AG08395 (cell line): ENCODE results near the gene APELA.
"Not testable (repeated sequence)": the region's sequence is repeated elsewhere in the genome, so short reads cannot be mapped to it uniquely, and the experiment has no call there.

Experiments used
- DNase-seq: peaks from one replicate; pipeline ENCODE4 v3.0.0; 2012; ENCODE audit warnings: mixed read lengths, low spot score

The APELA gene

DNA sequence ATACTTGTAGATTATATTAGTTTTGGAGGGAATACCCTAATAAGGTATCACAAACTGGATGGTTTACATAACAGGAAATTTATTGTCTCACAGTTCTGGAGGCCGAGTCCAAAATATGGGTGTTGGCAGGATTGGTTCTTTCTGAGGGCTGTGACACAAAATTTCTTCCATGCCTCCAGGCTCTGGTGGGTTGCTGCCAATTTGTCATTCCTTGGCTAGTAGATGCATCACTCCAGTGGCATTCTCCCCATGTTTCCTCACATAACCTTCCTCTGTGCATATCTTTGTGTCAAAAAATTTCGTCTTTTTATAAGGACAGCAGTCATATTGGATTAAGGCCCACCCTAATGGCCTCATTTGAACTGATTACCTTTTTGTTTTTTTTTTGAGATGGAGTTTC, 49.3 kb downstream of the APELA start:
- DNase-seq, result peak; percentile 86

DNA sequence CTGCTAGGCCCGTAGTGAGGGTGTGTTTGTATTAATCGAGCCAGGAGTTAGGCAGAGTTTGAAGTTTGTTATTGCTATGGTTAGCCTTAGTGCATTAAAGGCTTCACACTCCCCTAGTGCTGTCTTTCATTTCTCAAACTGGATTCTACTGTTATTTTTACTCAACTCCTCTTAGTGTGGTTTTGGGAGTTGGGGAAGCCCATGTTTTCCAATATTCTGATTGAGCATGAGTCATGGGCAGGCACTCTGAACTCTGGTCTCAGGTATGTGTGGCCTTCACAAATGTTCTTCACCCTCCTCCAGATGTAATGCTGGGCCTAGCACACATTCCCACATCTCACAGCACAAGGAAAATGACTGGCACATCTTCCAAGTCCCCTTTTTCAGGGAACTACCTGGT, 50.1 kb downstream of the APELA start:
- not testable (repeated sequence) for DNase-seq

DNA sequence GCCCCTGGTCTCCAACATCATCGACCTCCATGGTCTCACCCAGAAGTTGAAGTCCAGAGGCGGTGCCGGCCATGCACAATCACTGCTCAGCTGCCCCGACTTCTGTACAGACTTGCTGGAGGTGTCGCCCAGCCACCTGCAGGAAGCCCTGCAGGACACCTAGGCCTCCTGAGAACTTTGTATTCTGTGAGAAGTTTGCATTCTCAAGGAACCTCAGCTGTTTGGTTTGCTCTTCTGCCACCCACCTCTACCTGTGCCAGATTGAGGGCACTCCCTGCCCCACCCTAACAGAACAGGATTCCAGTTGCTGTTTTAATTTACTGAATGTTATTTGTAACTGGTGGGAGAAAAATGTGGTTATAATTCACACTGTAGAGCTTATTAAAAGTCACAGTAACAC, 53.7 kb downstream of the APELA start:
- no peak for DNase-seq

DNA sequence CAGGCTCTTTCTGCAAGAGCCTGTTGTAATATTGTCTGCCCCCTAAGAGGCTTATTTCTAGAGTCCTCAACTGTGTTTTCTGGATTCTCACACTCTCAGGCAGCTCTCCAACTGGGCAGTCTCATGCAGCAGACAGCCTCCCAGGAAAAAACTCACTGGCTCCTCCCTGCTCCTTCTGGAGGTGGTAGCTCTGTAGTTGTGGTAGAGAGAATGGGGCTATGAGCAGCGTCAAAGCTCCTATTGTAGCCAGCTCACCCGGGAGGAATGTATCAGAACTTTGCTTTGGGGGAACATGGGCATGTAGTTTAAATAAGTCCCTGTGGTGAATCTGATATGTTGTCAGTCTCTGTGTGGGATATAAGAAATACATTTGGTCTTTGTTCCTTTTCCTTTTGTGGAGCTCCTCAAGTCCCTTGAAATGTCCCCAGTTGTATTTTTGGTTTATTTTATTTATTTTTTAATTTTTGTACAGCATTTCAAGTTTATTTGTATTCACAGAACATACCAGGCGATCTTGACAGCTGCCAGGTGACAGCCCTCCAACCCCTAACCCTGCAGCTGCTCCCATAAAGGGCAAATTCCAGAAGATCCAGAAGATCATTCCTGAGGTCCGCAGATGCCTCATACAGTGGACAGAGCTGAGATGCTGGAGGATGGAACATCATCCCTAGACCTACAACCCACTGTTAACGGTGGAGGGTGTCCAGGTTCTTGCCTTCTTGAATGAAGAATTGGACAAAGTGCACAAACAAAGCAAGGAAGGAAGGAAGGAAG, 54.8 kb downstream of the APELA start:
- peak; percentile 76 for DNase-seq

DNA sequence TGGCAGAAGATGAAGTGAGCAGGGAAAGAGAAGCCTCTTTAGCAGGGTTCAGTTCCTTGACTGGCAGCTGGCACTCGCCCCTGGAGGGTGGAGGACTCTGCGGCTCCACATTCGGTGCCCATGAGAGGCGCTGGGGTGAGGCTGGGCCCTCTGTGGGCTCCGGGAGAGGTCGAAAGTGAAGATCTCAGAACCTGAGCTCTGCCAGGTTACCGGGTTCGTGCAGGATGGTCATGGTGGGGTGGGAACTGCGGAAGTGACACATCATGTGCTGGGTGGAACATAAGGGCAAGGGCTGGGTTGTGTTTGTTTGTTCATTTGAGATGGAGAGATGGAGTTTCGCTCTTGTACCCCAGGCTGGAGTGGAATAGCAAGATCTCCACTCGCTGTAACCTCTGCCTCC, 56.3 kb downstream of the APELA start:
- DNase-seq, result no peak

DNA sequence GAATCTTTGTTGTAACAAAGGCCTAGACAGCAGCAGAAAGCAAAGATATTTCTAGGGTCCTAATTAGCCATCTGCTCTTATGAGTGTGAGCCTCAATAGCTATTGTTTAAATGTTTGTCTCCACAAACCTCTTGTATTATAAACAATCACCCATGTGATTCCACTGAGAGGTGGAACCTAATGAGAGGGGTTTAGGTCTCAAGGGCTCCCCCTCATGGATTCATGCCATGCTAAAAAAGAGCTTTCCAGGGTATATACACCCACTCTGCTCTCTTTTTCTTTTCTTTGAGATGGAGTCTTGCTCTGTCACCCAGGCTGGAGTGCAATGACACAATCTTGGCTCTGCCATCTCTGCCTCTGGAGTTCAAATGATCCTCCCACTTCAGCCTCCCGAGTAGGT, 58.4 kb downstream of the APELA start:
- no peak for DNase-seq

DNA sequence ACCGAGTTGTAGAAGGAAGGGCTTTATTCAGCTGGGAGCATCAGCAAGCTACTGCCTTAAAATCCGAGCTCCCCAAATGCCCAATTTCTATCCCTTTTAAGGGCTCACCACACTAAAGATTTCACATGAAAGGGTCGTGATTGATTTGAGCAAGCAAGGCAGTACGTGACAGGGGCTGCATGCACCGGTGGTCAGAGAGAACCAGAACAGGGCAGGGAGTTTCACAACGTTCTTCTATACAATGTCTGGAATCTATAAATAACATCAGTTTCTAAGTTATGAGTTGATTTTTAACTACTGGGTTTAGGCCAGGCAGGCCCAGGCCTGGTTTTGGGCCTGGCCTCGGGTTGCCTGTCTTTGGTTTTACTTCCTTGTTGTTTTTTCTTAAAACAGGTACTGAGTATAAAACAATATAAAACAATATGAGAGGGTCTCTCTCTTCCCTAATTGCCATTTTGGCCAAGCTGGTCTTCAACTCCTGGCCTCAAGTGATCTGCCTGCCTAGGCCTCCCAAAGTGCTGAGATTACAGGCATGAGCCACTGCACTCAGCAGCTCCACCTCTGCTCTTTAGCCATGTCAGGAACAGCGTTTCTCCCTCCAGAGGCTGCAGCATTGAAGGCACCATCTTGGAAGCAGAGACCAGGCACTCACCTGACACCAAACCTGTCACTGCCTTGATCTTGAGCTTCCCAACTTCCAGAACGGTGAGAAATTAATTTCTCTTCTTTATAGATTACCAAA, 59.1 kb downstream of the APELA start:
- not testable (repeated sequence) for DNase-seq

DNA sequence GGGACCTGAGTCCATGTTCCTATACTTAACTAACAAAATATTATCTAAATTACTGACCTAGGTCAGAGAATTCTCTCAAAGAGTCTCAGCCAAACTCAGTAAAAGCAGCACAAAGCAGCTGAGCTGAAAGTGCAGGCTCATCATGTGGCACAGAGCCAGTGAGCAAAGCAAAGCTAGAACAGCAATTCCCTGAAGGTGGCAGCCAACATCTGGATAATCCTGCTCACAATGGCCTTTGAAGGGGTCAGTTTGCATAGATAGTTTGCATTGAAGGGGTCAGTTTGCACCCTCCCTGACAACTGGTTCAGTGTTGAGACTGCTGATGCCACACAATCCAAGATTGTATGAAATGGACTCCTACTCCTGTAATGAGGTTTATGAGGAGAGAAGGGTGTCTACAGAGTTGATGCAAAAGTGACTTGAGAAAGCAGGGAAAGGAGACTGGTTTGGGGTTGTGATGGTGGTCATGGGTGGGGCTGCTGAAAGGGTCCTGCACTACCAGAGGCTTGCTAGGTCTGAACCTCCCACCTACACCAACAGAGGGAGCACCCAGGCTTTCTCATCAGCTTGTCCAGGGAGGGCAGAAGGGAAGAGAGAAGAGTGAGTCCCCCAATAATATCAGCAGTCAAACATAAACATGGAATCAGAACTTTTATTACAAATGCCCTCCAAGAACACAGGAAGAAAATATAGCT, 60.7 kb downstream of the APELA start:
- DNase-seq, result peak; percentile 22

DNA sequence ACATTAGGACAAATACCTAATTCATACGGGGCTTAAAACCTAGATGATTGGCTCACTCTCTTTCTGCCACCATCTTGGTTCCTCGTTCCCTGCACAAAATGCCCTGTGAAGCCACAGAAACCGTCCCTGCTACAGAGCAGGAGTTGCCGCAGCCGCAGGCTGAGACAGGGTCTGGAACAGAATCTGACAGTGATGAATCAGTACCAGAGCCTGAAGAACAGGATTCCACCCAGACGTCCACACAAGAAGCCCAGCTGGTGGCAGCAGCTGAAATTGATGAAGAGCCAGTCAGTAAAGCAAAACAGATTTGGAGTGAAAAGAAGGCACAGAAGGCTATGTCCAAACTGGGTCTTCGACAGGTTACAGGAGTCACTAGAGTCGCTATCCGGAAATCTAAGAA, 66.2 kb downstream of the APELA start:
- no peak for DNase-seq

DNA sequence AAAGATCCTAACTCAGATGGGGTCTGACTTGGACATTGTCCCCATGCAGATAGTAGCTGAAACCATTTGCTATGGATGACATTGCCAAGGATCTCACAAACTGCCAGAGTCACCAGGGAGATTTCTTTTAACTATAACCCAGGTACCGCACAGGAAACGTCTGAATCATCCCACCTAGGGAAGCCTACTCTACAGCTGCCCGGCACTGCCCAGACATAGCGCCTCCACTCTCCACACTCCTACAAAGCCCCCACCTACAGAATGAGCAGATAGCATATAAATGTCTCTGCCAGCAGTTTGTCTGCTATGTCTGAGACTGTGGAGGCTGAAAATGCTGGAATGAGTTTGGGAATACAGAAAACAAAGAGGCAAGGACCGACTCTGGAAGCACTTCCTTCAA, 68.2 kb downstream of the APELA start:
- no peak for DNase-seq

DNA sequence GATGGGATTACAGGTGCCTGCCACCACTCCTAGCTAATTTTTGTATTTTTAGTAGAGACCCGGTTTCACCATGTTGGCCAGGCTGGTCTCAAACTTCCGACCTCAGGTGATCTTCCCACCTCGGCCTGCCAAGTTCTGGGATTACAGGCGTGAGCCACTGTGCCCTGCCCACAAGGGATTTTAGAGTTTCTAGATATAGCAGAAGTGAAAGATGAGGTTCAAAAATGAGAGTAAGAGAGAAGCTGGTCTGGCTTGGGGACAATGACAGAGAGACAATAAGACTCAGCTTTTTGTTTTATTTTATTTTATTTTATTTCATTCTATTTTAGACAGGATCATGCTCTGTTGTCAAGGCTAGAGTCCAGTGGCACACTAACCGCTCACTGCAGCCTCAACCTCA, 69.8 kb downstream of the APELA start:
- DNase-seq, result no peak
